ENCODE measurements around the gene RAP1GAP2. TPM values are rescaled to one million over a fixed set of nuclear protein-coding genes. Genes with fewer than 3 reads are reported as not detected.
"Not testable (repeated sequence)": the region's sequence is repeated elsewhere in the genome, so short reads cannot be mapped to it uniquely, and the experiment has no call there.

RAP1GAP2 gene
- total and polyA plus RNA-seq, 2 experiments from 2014 or later, result 0.74 to 3.8 TPM

- in situ Hi-C loops (cut with MboI), result no loop called here
- 50 to 62% methylated on average over 5 to 7 of the region's 7 CpGs for WGBS, 2 experiments (ENCODE audit: low coverage in 1 of 2, low lambda C conversion rate in 2 of 2, missing lambda C conversion rate in 2 of 2)
- DNase-seq, result no peak
Observed at GRCh38 chr17:2779545-2779944, 16.7 kb upstream of the RAP1GAP2 start.

GRCh38 chr17:2780256-2780655 is 16.0 kb upstream of the RAP1GAP2 start:
- in situ Hi-C loops (cut with MboI), result no loop called here

More at GRCh38 chr17:2779545-2779944, 16.7 kb upstream of the RAP1GAP2 start:
- Histone ChIP-seq H2AFZ (no peak overlapping the region), H3K4me1 (ENCODE audit: insufficient read depth) (no peaks in the 10 kb centered on the region), H3K79me2 (ENCODE audit: insufficient read depth) (no peaks in the 10 kb centered on the region), H4K20me1 (ENCODE audit: insufficient read depth) (no peaks in the 10 kb centered on the region), H3K27me3 (replicated peaks; ENCODE audit: insufficient read depth) (peaks cover 29% of the 10 kb centered on the region), H3K36me3 (ENCODE audit: low read depth) (no peaks in the 10 kb centered on the region), H3K9ac (no peak overlapping the region), H3K9me3 (ENCODE audit: low read depth) (no peaks in the 10 kb centered on the region), H3K27ac (no peak overlapping the region), H3K9me2 (ENCODE audit: insufficient read depth) (no peaks in the 10 kb centered on the region), H3K4me3 (no peak overlapping the region), H3K4me2 (ENCODE audit: unreplicated experiment) (no peak overlapping the region), H3F3A (ENCODE audit: insufficient read depth) (no peaks in the 10 kb centered on the region)
- TF ChIP-seq EZH2 (IDR thresholded peaks at IDR 0.05; ENCODE audit: insufficient read depth, poor library complexity, severe bottlenecking) (no peak), EZH2phosphoT487 (IDR thresholded peaks at IDR 0.05; ENCODE audit: insufficient read depth, low read depth) (no peak)

GRCh38 chr17:2780931-2781454 is 15.2 kb upstream of the RAP1GAP2 start:
- WGBS, 2 experiments (ENCODE audit: low coverage in 1 of 2, low lambda C conversion rate in 2 of 2, missing lambda C conversion rate in 2 of 2), result 71 to 78% methylated on average over 9 of the region's 9 CpGs
- H3K4me3 ChIP-seq, result no peak overlapping the region
- H3F3A ChIP-seq (ENCODE audit: insufficient read depth), result no peaks in the 10 kb centered on the region
- no peaks in the 10 kb centered on the region for H4K20me1 ChIP-seq (ENCODE audit: insufficient read depth)
- TF ChIP-seq EZH2 (IDR thresholded peaks at IDR 0.05; ENCODE audit: insufficient read depth, poor library complexity, severe bottlenecking) (no peak), EZH2phosphoT487 (IDR thresholded peaks at IDR 0.05; ENCODE audit: insufficient read depth, low read depth) (no peak)
- H3K9me3 ChIP-seq (ENCODE audit: low read depth), result no peaks in the 10 kb centered on the region
- no peaks in the 10 kb centered on the region for H3K36me3 ChIP-seq (ENCODE audit: low read depth)
- H3K9me2 ChIP-seq (ENCODE audit: insufficient read depth), result no peaks in the 10 kb centered on the region
- peaks cover 25% of the 10 kb centered on the region for H3K27me3 ChIP-seq (replicated peaks; ENCODE audit: insufficient read depth)
- H3K9ac ChIP-seq, result no peak overlapping the region
- H2AFZ ChIP-seq, result no peak overlapping the region
- no peak for DNase-seq
- H3K4me1 ChIP-seq (ENCODE audit: insufficient read depth), result no peaks in the 10 kb centered on the region
- no peak overlapping the region for H3K27ac ChIP-seq
- in situ Hi-C loops (cut with MboI), result no loop called here
- H3K79me2 ChIP-seq (ENCODE audit: insufficient read depth), result no peaks in the 10 kb centered on the region
- H3K4me2 ChIP-seq (ENCODE audit: unreplicated experiment), result no peak overlapping the region

More at GRCh38 chr17:2780256-2780655, 16.0 kb upstream of the RAP1GAP2 start:
- Histone ChIP-seq H3K27ac (no peak overlapping the region), H3K4me2 (ENCODE audit: unreplicated experiment) (no peak overlapping the region), H3K4me1 (ENCODE audit: insufficient read depth) (no peaks in the 10 kb centered on the region), H3K9ac (no peak overlapping the region), H3F3A (ENCODE audit: insufficient read depth) (no peaks in the 10 kb centered on the region), H3K36me3 (ENCODE audit: low read depth) (no peaks in the 10 kb centered on the region), H3K9me2 (ENCODE audit: insufficient read depth) (no peaks in the 10 kb centered on the region), H3K4me3 (no peak overlapping the region), H3K27me3 (replicated peaks; ENCODE audit: insufficient read depth) (peaks cover 29% of the 10 kb centered on the region), H4K20me1 (ENCODE audit: insufficient read depth) (no peaks in the 10 kb centered on the region), H3K79me2 (ENCODE audit: insufficient read depth) (no peaks in the 10 kb centered on the region), H3K9me3 (ENCODE audit: low read depth) (no peaks in the 10 kb centered on the region), H2AFZ (no peak overlapping the region)
- no peak for DNase-seq
- 67 to 73% methylated on average over 12 of the region's 12 CpGs for WGBS, 2 experiments (ENCODE audit: low coverage in 1 of 2, low lambda C conversion rate in 2 of 2, missing lambda C conversion rate in 2 of 2)
- TF ChIP-seq EZH2phosphoT487 (IDR thresholded peaks at IDR 0.05; ENCODE audit: insufficient read depth, low read depth) (no peak), EZH2 (IDR thresholded peaks at IDR 0.05; ENCODE audit: insufficient read depth, poor library complexity, severe bottlenecking) (no peak)

GRCh38 chr17:2781598-2781997 is 14.6 kb upstream of the RAP1GAP2 start:
- DNase-seq; H3K4me3 ChIP-seq; H3F3A ChIP-seq (ENCODE audit: insufficient read depth); in situ Hi-C loops (cut with MboI); H2AFZ ChIP-seq; H3K9ac ChIP-seq; H3K4me1 ChIP-seq (ENCODE audit: insufficient read depth); H3K36me3 ChIP-seq (ENCODE audit: low read depth); H3K4me2 ChIP-seq (ENCODE audit: unreplicated experiment); H4K20me1 ChIP-seq (ENCODE audit: insufficient read depth); H3K27ac ChIP-seq; H3K79me2 ChIP-seq (ENCODE audit: insufficient read depth); H3K9me2 ChIP-seq (ENCODE audit: insufficient read depth); H3K9me3 ChIP-seq (ENCODE audit: low read depth): not testable (repeated sequence)
- H3K27me3 ChIP-seq (replicated peaks; ENCODE audit: insufficient read depth), result peaks cover 21% of the 10 kb centered on the region; the same call in 1 of the 2 replicates
- 76 to 88% methylated on average over 10 to 15 of the region's 15 CpGs for WGBS, 2 experiments (ENCODE audit: low coverage in 1 of 2, low lambda C conversion rate in 2 of 2, missing lambda C conversion rate in 2 of 2)

- Histone ChIP-seq H3K4me2 (ENCODE audit: unreplicated experiment) (no peak overlapping the region), H3K9me2 (ENCODE audit: insufficient read depth) (no peaks in the 10 kb centered on the region), H3K36me3 (ENCODE audit: low read depth) (no peaks in the 10 kb centered on the region), H3K79me2 (ENCODE audit: insufficient read depth) (no peaks in the 10 kb centered on the region), H3K27me3 (replicated peaks; ENCODE audit: insufficient read depth) (peaks cover 17% of the 10 kb centered on the region; the same call in 1 of the 2 replicates), H3K4me1 (ENCODE audit: insufficient read depth) (no peaks in the 10 kb centered on the region), H3K9me3 (ENCODE audit: low read depth) (no peaks in the 10 kb centered on the region), H3F3A (ENCODE audit: insufficient read depth) (no peaks in the 10 kb centered on the region), H4K20me1 (ENCODE audit: insufficient read depth) (no peaks in the 10 kb centered on the region), H3K27ac (no peak overlapping the region), H3K9ac (no peak overlapping the region), H3K4me3 (no peak overlapping the region), H2AFZ (no peak overlapping the region)
- no peak for TF ChIP-seq EZH2phosphoT487 (IDR thresholded peaks at IDR 0.05; ENCODE audit: insufficient read depth, low read depth)
- TF ChIP-seq EZH2 (IDR thresholded peaks at IDR 0.05; ENCODE audit: insufficient read depth, poor library complexity, severe bottlenecking), result no peak
- in situ Hi-C loops (cut with MboI), result no loop called here
- peak; percentile 38 for DNase-seq
- WGBS, 2 experiments (ENCODE audit: low coverage in 1 of 2, low lambda C conversion rate in 2 of 2, missing lambda C conversion rate in 2 of 2), result 5 to 12% methylated on average over 6 of the region's 6 CpGs
Observed at GRCh38 chr17:2782055-2782454, 14.2 kb upstream of the RAP1GAP2 start.
